Activated CD4-positive, alpha-beta T cell treated with anti-CD3 and anti-CD28 coated beads for 36 hours (primary cell): ENCODE data around the gene EID2. TPM values are rescaled to one million over a fixed set of nuclear protein-coding genes. Genes with fewer than 3 reads are reported as not detected.

Experiments used
- ATAC-seq: fragments of 200-7000 bp; cut with Tn5 transposase; one replicate; pipeline ENCODE4 v1.10.0; 2021; ENCODE audit warnings: mild to moderate bottlenecking, moderate library complexity
- CTCF ChIA-PET: fragments of 350-600 bp; sonication (Branson Sonifier 250); formaldehyde crosslinking; loops from one replicate; lab custom pipeline; 2021; ENCODE audit warnings: antibody characterized with exemption; lab: Charles Lee
- POLR2A ChIA-PET: fragments of 350-600 bp; sonication (Branson Sonifier 250); formaldehyde crosslinking; loops from one replicate; lab custom pipeline; 2021; ENCODE audit warnings: antibody characterized with exemption, inconsistent platforms; lab: Charles Lee
- DNase-seq: peaks from one replicate; pipeline ENCODE4 v3.0.0-alpha.2; 2020
- H3K27ac Mint-ChIP-seq: one replicate; pipeline ENCODE4 v1.8.0; 2021; ENCODE audit warnings: mixed read lengths
- H3K27me3 Mint-ChIP-seq: one replicate; pipeline ENCODE4 v1.8.0; 2021; ENCODE audit warnings: mixed read lengths
- H3K36me3 Mint-ChIP-seq: one replicate; pipeline ENCODE4 v1.8.0; 2021; ENCODE audit warnings: low read depth, mixed read lengths
- H3K4me1 Mint-ChIP-seq: one replicate; pipeline ENCODE4 v1.8.0; 2021; ENCODE audit warnings: mixed read lengths
- H3K4me3 Mint-ChIP-seq: one replicate; pipeline ENCODE4 v1.8.0; 2021; ENCODE audit warnings: mild to moderate bottlenecking, moderate library complexity, mixed read lengths
- H3K9me3 Mint-ChIP-seq: one replicate; pipeline ENCODE4 v1.8.0; 2021; ENCODE audit warnings: low read depth, mixed read lengths
- intact Hi-C, 2 experiments: fragments of 100-400 bp; cut with DNase I in 1 of 2; cut with micrococcal nuclease in 1 of 2; formaldehyde crosslinking; loops; one replicate each; pipeline versions ENCODE4 v1.14.2 to v1.15.1; 2022 to 2024; cut with DNase I, micrococcal nuclease
- total RNA-seq, 2 experiments: library from RNA; stranded (reverse); gene quantifications; one replicate each; pipeline ENCODE4 v1.2.3, GENCODE V29; 2021

EID2 gene, protein sequence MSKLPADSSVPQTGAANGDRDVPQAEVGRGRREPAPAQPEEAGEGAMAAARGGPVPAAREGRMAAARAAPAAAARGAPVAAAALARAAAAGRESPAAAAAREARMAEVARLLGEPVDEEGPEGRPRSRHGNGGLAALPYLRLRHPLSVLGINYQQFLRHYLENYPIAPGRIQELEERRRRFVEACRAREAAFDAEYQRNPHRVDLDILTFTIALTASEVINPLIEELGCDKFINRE
- total RNA-seq: 10 to 100 TPM in 1 of 2 experiments, 1 to 10 TPM in 1; 9.0 to 10.7 TPM

DNA sequence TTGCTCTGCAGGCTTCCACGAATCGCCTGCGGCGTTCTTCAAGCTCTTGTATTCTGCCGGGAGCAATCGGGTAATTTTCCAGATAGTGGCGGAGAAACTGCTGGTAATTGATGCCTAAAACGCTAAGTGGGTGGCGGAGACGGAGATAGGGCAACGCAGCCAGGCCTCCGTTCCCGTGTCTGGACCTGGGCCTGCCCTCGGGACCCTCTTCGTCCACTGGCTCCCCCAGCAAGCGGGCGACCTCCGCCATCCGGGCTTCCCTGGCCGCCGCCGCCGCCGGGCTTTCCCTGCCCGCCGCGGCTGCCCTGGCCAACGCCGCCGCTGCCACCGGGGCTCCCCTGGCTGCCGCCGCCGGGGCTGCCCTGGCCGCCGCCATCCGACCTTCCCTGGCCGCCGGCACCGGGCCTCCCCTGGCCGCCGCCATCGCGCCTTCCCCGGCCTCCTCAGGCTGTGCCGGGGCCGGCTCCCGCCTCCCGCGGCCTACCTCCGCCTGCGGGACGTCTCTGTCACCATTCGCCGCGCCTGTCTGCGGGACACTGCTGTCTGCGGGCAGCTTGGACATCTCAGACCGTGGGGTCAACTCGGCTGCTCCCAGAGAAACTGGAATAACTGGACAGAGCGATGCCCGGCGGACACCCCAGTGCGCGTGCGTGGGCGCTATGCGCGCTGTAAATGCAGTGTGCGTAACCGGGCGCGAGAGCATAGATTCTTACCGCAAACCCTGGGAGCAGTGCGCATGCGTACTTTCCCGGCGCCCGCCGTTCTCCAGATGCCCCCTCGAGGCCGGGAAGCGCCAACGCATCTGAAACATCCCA lies at the start of gene EID2:
TSS of gene EID2 (minus strand) at position 644 of the 815 bp plus-strand sequence. CDS start at position 562, 82 bp downstream.
- peaks cover 13% of the 10 kb centered on the region for H3K36me3 Mint-ChIP-seq
- POLR2A ChIA-PET: interaction anchor here (1.3 kb wide), 1 partner anchor 104 kb away, joined by 7 read pairs; the partner anchor contains the start of gene RPS16
- intact Hi-C loops: loop anchor here (1.0 to 10.0 kb wide), 9 partner anchors 7 to 417 kb away; partner anchors contain the start of genes FBL (in 2 of the 2), EID2B (in 1 of the 2), PLEKHG2 (in 1 of the 2) and SUPT5H (in 1 of the 2)
- H3K4me3 Mint-ChIP-seq: peak within 1 kb of the TSS; percentile 84
- peak within 1 kb of the TSS; percentile 94 for H3K27ac Mint-ChIP-seq
- no peaks in the 10 kb centered on the region for H3K27me3 Mint-ChIP-seq
- H3K9me3 Mint-ChIP-seq: no peaks in the 10 kb centered on the region
- CTCF ChIA-PET: interaction anchor here (0.7 to 3.7 kb wide), 10 partner anchors 12 to 284 kb away, joined by 3 to 25 read pairs (median 4); no protein-coding TSS in a partner anchor
- peaks cover 53% of the 10 kb centered on the region for H3K4me1 Mint-ChIP-seq
- DNase-seq (peak; percentile 98), ATAC-seq (peak; percentile 80)

DNA sequence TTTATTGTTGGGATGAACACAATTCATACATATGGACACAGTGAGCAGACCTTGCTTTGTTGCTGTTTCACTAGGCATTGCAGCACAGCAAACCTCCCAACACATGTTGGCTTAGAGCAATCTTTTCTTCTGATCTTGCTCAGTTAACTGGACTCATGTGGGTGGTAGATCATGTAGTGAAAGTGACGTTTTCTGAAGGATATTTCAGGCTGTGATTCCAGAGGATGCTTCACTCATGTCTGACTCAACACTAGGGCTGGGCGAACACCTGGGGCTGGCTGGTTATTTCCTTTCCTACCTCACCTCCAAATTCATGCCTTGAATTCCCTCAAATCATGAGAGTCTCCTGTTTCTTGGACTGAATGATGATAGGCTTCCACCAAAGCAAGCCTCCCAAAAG lies 48.1 kb upstream of the EID2 start:
- Mint-ChIP-seq H3K4me1 (no peaks in the 10 kb centered on the region), H3K36me3 (no peaks in the 10 kb centered on the region), H3K27me3 (peaks cover 41% of the 10 kb centered on the region), H3K27ac (no peak overlapping the region), H3K4me3 (no peak overlapping the region), H3K9me3 (no peaks in the 10 kb centered on the region)
- ATAC-seq (no peak), DNase-seq (no peak)
- intact Hi-C loops: no loop called here
- POLR2A ChIA-PET: interaction anchor here (0.6 kb wide), 1 partner anchor 795 kb away, joined by 4 read pairs; no protein-coding TSS in a partner anchor
- CTCF ChIA-PET: interaction anchor here (1.5 kb wide), 1 partner anchor 36 kb away, joined by 3 read pairs; no protein-coding TSS in a partner anchor

DNA sequence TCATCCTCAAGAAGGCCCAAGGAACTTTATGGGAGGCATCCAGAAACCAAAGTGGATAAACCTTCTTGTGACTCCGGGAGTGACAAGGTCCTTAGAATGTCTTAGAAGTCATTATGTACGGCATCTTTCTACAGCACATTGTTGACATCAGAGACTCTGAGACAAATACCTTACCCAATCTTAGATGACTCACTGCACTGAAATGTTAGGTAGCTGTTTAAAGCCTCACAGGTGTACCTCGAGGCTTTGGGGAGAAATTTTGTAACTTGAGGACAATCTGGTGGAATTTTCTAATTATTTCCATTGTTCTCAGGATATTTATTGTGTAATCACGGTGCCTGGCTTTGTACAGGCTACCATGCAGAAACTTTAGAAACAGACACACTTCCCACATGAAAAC lies 47.5 kb upstream of the EID2 start:
- Mint-ChIP-seq H3K27ac (no peak overlapping the region), H3K36me3 (no peaks in the 10 kb centered on the region), H3K9me3 (no peaks in the 10 kb centered on the region), H3K27me3 (peaks cover 38% of the 10 kb centered on the region), H3K4me3 (no peak overlapping the region), H3K4me1 (no peaks in the 10 kb centered on the region)
- no peak for ATAC-seq
- ChIA-PET CTCF (interaction anchor here (0.5 kb wide), 1 partner anchor 623 kb away, joined by 3 read pairs; no protein-coding TSS in a partner anchor), POLR2A (no interaction called here)
- no peak for DNase-seq
- intact Hi-C loops: no loop called here

DNA sequence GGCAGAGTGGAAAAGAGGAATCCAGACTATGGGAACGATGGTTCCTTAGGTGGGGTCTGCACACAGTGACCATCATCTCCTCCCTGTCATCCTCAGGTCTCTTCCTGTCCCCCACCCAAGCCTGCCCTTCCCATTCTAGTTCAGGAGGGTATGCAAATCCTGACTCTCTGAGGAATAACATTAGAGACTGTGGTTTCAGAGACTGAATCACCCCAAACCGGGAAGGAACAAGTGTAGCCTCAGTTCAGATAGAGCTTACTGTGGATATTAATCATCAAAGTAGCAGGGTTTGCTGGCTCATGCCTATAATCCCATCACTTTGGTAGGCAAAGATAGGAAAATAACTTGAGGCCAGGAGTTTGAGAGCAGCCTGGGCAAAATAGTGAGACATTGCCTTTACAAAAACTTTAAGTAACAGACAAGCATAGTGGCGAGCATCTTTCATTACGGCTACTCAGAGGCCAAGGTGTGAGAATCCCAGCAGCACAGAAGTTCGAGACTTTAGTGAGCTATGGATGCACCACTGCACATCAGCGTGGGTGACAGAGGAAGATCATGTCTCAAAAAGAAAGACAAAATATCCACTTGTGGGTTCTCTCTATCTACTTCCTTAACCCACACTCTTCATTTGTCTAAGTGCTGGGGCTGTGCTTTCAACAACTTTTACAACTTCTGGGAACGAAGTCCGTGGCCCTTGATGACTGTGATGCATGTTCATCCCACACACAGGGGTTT lies 43.1 kb upstream of the EID2 start:
- H3K27me3 Mint-ChIP-seq: peaks cover 37% of the 10 kb centered on the region
- no peaks in the 10 kb centered on the region for H3K4me1 Mint-ChIP-seq
- intact Hi-C loops: loop anchor here (1.0 to 2.0 kb wide), 3 partner anchors 24 to 96 kb away; no protein-coding TSS in a partner anchor

DNA sequence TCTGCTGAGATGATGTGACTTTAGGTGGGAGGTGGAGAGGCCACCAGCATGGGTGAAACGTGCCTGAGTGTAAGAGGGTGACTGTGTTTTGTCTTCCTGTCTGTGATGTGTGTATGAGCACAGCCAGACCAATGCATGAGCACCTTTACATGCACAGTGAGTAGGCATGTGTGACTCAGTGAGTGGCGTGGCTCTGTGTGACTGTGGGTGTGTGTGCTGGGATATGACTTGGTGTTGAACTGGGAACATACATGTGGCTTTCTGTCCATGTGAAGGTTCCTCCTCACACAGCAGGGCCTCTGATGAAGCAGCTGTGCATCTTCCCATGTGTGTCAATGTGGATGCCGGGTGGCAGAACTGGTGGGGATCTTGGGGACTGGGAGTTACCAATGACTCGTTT lies 42.5 kb upstream of the EID2 start:
- ATAC-seq (peak; percentile 90), DNase-seq (peak; percentile 74)
- no peaks in the 10 kb centered on the region for H3K4me1 Mint-ChIP-seq
- ChIA-PET CTCF (no interaction called here), POLR2A (no interaction called here)
- peaks cover 9% of the 10 kb centered on the region for H3K9me3 Mint-ChIP-seq
- no peak overlapping the region for H3K4me3 Mint-ChIP-seq
- H3K36me3 Mint-ChIP-seq: no peaks in the 10 kb centered on the region
- intact Hi-C loops: loop anchor here in 1 of 2 experiments (2.0 kb wide), 1 partner anchor 24 kb away; no protein-coding TSS in a partner anchor
- H3K27me3 Mint-ChIP-seq: peaks cover 36% of the 10 kb centered on the region
- H3K27ac Mint-ChIP-seq: no peak overlapping the region

More for the DNA sequence above, 43.1 kb upstream of the EID2 start:
- peak; percentile 54 for DNase-seq
- peaks cover 8% of the 10 kb centered on the region for H3K9me3 Mint-ChIP-seq
- peak; percentile 75 for ATAC-seq
- H3K4me3 Mint-ChIP-seq: no peak overlapping the region
- no peak overlapping the region for H3K27ac Mint-ChIP-seq
- H3K36me3 Mint-ChIP-seq: no peaks in the 10 kb centered on the region
- POLR2A ChIA-PET: interaction anchor here (0.6 kb wide), 1 partner anchor 565 kb away, joined by 9 read pairs; no protein-coding TSS in a partner anchor
- CTCF ChIA-PET: interaction anchor here (0.9 kb wide), 1 partner anchor 359 kb away, joined by 3 read pairs; no protein-coding TSS in a partner anchor

DNA sequence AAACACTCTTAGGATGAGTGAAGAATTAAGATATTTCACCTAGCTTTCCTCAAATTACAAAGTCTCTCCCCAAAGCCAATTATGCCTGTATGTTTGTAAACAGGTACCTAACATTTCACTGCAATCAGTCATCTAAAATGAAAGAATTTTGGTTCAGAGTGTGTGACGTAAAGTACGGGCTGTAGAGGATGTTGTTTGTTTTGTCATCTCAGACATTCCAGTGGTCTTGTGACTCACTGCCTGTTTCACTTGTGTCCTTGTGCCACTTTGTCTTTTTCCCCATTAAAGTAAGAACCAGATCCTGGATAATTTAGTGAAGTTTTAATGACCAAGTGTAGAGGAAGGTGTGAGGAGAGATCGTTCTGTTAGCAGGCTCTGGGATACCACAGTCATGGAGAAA lies 28.6 kb upstream of the EID2 start:
- no peak overlapping the region for H3K27ac Mint-ChIP-seq
- no peaks in the 10 kb centered on the region for H3K36me3 Mint-ChIP-seq
- CTCF ChIA-PET: no interaction called here
- no peak for ATAC-seq
- peaks cover 5% of the 10 kb centered on the region for H3K4me1 Mint-ChIP-seq
- peaks cover 24% of the 10 kb centered on the region for H3K27me3 Mint-ChIP-seq
- H3K9me3 Mint-ChIP-seq: peaks cover 5% of the 10 kb centered on the region
- H3K4me3 Mint-ChIP-seq: no peak overlapping the region
- intact Hi-C loops: no loop called here
- DNase-seq: no peak
- POLR2A ChIA-PET: no interaction called here

DNA sequence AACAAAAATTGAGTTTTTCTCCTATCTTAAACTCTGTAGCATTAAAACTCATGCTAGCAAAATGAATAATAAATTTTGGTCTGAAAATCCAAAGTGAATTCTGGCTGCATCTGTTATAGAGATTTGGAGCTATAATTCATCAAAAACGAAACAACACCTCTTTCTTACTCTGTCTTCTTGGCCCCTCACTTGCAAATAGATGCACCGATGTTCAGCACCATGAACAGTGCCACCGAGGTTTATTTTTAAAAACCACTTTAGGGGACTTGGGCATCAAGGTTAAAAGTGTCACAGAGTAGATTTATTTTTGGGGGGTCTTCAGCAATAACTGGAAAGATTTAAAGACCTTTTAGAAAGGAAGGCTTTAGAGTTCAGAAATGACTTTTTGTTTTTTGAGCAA lies 26.1 kb upstream of the EID2 start:
- ATAC-seq (no peak), DNase-seq (no peak)
- no peak overlapping the region for H3K27ac Mint-ChIP-seq
- peaks cover 11% of the 10 kb centered on the region for H3K27me3 Mint-ChIP-seq
- H3K36me3 Mint-ChIP-seq: no peaks in the 10 kb centered on the region
- peaks cover 5% of the 10 kb centered on the region for H3K4me1 Mint-ChIP-seq
- intact Hi-C loops: no loop called here
- no peaks in the 10 kb centered on the region for H3K9me3 Mint-ChIP-seq
- POLR2A ChIA-PET: no interaction called here
- no peak overlapping the region for H3K4me3 Mint-ChIP-seq
- CTCF ChIA-PET: no interaction called here

DNA sequence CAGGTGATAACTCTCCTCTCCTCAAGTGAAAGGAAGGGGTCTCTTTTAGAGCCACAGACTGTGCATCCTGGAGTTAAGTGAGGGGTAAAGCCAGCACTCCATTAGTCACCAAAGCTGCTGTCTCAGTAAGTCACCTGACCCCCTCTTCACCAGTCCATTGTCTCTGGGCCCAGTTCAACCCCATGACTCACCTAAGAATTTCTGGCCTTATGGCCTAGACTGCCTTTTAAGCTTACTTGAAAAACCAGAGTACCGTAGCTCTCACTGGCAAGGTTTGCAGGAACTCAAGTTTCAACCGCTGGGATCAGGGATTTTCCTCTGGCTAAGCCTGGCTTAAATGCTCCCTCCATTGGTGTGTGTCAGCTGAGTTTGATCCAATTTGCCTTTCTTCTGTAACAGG lies 23.4 kb upstream of the EID2 start:
- Mint-ChIP-seq H3K36me3 (no peaks in the 10 kb centered on the region), H3K27me3 (peaks cover 3% of the 10 kb centered on the region), H3K4me1 (peaks cover 12% of the 10 kb centered on the region), H3K4me3 (no peak overlapping the region), H3K27ac (no peak overlapping the region), H3K9me3 (no peaks in the 10 kb centered on the region)
- intact Hi-C loops: no loop called here
- DNase-seq: no peak
- ChIA-PET CTCF (no interaction called here), POLR2A (interaction anchor here (0.6 kb wide), 1 partner anchor 10 kb away, joined by 3 read pairs; no protein-coding TSS in a partner anchor)
- no peak for ATAC-seq

DNA sequence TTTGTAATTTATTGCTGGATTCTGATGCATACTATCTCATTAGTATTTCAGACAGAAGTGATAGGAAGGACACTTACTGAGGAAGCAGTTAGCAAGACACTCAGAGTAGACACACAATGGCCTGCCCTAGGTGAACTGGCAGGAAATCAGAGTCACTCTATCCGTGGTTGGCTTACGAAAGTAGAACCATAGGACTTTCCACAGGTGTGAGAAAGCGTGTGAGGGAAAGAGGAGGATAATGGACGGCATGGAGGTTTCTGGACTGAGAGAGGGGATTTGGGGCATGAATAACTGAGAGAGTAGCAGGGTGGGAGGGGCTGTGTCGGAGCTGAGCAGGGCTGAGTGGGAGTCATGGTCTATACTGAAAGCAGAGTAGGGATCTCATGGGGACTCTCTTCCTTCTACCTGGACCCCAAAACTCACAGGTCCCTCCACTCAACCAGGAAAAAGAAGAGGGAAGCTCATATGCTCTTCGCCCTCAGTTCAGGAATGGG lies 18.7 kb upstream of the EID2 start:
- peak; percentile 23 for DNase-seq
- POLR2A ChIA-PET: no interaction called here
- no peaks in the 10 kb centered on the region for H3K36me3 Mint-ChIP-seq
- intact Hi-C loops: loop anchor here (1.0 to 10.0 kb wide), 3 partner anchors 24 to 206 kb away; no protein-coding TSS in a partner anchor
- no peaks in the 10 kb centered on the region for H3K27me3 Mint-ChIP-seq
- CTCF ChIA-PET: no interaction called here
- no peaks in the 10 kb centered on the region for H3K9me3 Mint-ChIP-seq
- peak overlapping the region; percentile 42 for H3K4me3 Mint-ChIP-seq
- H3K27ac Mint-ChIP-seq: peak overlapping the region; percentile 93
- H3K4me1 Mint-ChIP-seq: peaks cover 25% of the 10 kb centered on the region
- ATAC-seq: peak; percentile 69

DNA sequence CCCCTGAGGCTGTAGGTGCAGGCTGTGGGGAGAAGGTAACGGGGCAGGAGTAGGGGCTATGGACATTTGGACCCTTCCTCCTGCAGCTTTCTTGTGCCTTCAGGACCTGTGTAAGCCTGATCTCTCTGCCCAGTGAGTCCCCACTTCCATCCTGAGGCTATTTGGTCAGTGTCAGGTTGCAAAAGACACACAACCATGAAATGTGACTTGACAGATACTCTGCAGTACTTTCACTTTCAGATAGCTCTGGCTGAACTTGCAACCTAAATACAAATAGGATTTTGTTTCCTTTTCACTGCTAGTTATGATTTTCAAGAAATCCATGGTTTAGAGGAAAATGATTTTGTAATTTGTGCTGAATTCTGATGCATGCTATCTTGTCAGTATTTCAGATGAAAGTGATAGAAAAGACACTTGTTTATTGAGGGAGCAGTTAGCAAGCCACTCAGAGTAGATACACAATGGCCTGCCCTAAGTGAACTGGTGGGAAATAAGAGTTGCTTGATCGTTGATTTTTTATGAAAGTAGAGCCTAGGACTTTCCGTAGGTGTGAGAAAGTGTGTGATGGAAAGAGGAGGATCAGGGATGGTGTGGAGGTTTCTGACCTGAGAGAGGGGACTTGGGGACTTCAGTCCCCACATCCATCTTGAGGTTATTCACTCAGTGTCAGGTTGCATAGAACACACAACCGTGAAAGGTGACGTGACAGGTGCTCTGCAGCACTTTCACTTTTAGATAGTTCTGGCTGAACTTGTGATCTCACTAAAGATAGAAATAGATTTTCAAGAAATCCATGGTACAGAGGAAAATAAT lies 18.1 kb upstream of the EID2 start:
- Mint-ChIP-seq H3K27ac (peak overlapping the region; percentile 93), H3K27me3 (no peaks in the 10 kb centered on the region), H3K4me1 (peaks cover 25% of the 10 kb centered on the region), H3K9me3 (no peaks in the 10 kb centered on the region), H3K36me3 (no peaks in the 10 kb centered on the region), H3K4me3 (peak overlapping the region; percentile 42)
- ATAC-seq (peak; percentile 82), DNase-seq (peak; percentile 38)
- intact Hi-C loops: loop anchor here (1.0 to 10.0 kb wide), 3 partner anchors 25 to 207 kb away; no protein-coding TSS in a partner anchor
- ChIA-PET POLR2A (no interaction called here), CTCF (no interaction called here)
